ACC112 (cell line): Measurements from ENCODE around the gene PDE4B.
A peak's percentile ranks its signal among the peaks of the same experiment; 100 is the strongest.

Experiments used
- H2AFZ ChIP-seq: fragments of 200-600 bp; sonication (generic); one replicate; pipeline ENCODE4 v1.6.0; 2017; ENCODE audit warnings: antibody characterized with exemption, low read length; ENCODE audit not compliant: unreplicated experiment
- H3K27ac ChIP-seq: fragments of 200-600 bp; sonication (generic); 2 replicates; pipeline ENCODE4 v1.5.1; 2014; ENCODE audit warnings: low read depth, mild to moderate bottlenecking, antibody characterized with exemption, low read length, moderate library complexity
- H3K27me3 ChIP-seq: fragments of 200-600 bp; sonication (generic); 2 replicates; pipeline ENCODE4 v1.6.1; 2014; ENCODE audit warnings: mild to moderate bottlenecking, antibody characterized with exemption, low read length, moderate library complexity, mixed read lengths; ENCODE audit not compliant: insufficient read depth
- H3K36me3 ChIP-seq: fragments of 200-600 bp; sonication (generic); 2 replicates; pipeline ENCODE4 v1.6.1; 2016; ENCODE audit warnings: mild to moderate bottlenecking, antibody characterized with exemption, low read length, moderate library complexity, mixed read lengths; ENCODE audit not compliant: insufficient read depth
- H3K4me1 ChIP-seq: fragments of 200-600 bp; sonication (generic); one replicate; pipeline ENCODE4 v1.6.1; 2016; ENCODE audit warnings: low read length, mixed read lengths; ENCODE audit not compliant: insufficient read depth, unreplicated experiment, control insufficient read depth
- H3K4me3 ChIP-seq: fragments of 200-600 bp; sonication (generic); 2 replicates; pipeline ENCODE4 v1.5.1; 2014; ENCODE audit warnings: mild to moderate bottlenecking, low read depth, low read length
- H3K79me2 ChIP-seq: fragments of 200-600 bp; sonication (generic); one replicate; pipeline ENCODE4 v1.6.0; 2016; ENCODE audit warnings: low read length; ENCODE audit not compliant: control insufficient read depth, unreplicated experiment, insufficient read depth

PDE4B gene

DNA sequence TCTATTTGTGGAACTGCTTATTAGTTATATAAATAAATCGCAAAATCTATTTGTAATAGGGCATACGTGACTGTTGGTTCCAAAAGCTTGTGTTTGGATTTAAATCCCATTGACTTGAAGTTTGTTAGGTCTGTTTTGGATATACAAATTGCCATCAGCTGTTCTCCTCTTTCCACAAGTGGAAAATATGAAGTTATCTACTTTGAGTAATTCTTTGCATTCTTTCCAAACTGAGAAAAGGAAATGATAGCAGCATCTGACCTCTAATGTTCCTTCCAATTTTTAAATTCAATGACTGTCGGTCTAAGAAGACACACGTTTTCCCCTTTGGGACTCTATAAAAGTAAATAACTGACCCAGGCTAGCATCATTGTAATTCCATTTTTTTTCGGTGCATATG, 575.6 kb downstream of the PDE4B start:
- Histone ChIP-seq H3K4me3 (no peak overlapping the region), H3K79me2 (no peaks in the 10 kb centered on the region), H3K27me3 (no peaks in the 10 kb centered on the region), H3K36me3 (no peaks in the 10 kb centered on the region), H2AFZ (no peak overlapping the region), H3K4me1 (peaks cover 20% of the 10 kb centered on the region), H3K27ac (no peak overlapping the region)

DNA sequence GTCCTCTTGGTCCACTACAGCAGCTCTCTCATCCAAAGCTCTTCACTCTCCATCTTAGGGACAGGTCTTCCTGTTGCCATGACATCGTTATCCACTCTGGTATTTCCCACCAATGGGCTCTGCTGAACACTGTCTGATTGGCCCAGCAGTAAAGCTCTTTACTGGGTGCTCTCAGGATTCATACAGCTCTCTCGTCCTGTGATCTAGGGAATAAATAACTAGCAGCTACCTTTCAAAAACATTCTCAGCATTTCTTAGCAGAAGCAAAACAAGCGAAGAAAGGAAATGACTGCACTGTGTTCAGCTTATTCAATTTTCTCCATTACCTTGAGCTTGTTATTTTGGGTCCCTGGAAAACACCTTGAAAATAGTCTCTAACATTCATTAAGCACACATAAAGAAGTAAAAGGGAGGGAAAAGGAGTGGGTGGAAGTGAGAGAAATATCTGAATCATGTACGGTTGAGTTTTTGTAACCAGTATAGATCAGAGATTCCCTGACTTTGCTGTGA, 577.8 kb downstream of the PDE4B start:
- no peak overlapping the region for H3K4me3 ChIP-seq
- H3K36me3 ChIP-seq = no peaks in the 10 kb centered on the region
- peaks cover 37% of the 10 kb centered on the region for H3K4me1 ChIP-seq
- no peaks in the 10 kb centered on the region for H3K79me2 ChIP-seq
- H3K27me3 ChIP-seq = no peaks in the 10 kb centered on the region
- no peak overlapping the region for H2AFZ ChIP-seq
- no peak overlapping the region for H3K27ac ChIP-seq

DNA sequence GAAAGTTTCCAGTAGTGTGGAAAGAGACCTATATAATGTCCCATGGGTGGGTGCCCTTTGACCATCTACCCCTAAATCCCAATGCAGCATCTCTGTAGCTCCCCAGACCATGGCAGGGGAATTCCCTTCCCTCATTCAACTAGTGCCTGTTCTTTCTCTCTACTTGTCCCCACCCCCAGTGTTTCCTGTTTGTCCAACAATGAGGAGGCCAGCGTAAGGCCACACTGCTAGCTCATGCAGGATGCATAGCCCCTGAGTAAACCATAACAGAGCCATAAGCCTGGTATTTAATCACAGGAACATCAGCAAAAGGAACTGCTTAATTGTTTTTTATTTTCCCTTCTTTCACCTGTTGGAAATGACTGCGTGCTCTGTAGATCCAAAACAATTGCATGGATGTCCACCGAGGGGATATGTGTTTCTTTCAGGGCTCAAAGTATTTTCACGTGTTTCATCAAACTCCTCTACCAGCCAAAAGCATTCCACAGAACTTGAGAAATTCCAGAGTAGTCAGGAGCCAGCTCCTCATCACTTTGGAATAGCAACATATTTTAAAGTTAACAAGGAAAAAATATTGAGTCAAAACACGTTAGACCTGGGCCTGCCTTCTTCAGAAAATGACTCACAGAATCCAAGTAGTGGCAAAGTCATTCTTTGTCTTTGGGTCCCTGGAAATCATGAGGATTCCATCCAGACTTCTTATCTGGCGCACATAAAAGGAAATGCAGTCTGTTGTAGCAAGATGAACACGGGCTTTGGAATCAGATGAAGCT, 578.7 kb downstream of the PDE4B start:
- Histone ChIP-seq H3K79me2 (no peaks in the 10 kb centered on the region), H3K27me3 (no peaks in the 10 kb centered on the region), H3K4me1 (peaks cover 39% of the 10 kb centered on the region), H2AFZ (peak overlapping the region; percentile 78), H3K36me3 (no peaks in the 10 kb centered on the region), H3K27ac (peak overlapping the region; percentile 84), H3K4me3 (peak overlapping the region; percentile 35; the same call in 1 of the 2 replicates)

- Histone ChIP-seq H3K4me1 (peaks cover 39% of the 10 kb centered on the region), H3K4me3 (no peak overlapping the region), H3K36me3 (no peaks in the 10 kb centered on the region), H3K27me3 (no peaks in the 10 kb centered on the region), H2AFZ (no peak overlapping the region), H3K27ac (peak overlapping the region; percentile 84; the same call in 1 of the 2 replicates), H3K79me2 (no peaks in the 10 kb centered on the region)
These were observed 579.9 kb downstream of the PDE4B start for GRCh38 chr1:66372522-66373101.

DNA sequence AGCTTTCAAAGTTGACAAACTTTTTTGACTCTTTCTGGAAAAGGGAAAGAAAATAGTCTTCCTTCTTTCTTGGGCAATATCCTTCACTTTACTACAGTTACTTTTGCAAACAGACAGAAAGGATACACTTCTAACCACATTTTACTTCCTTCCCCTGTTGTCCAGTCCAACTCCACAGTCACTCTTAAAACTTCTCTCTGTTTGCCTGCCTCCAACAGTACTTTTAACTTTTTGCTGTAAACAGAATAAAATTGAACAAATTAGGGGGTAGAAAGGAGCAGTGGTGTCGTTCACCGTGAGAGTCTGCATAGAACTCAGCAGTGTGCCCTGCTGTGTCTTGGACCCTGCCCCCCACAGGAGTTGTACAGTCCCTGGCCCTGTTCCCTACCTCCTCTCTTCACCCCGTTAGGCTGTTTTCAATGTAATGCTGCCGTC, 580.5 kb downstream of the PDE4B start:
- no peaks in the 10 kb centered on the region for H3K27me3 ChIP-seq
- peaks cover 39% of the 10 kb centered on the region for H3K4me1 ChIP-seq
- H2AFZ ChIP-seq = no peak overlapping the region
- no peak overlapping the region for H3K4me3 ChIP-seq
- H3K36me3 ChIP-seq = no peaks in the 10 kb centered on the region
- H3K79me2 ChIP-seq = no peaks in the 10 kb centered on the region
- H3K27ac ChIP-seq = no peak overlapping the region

DNA sequence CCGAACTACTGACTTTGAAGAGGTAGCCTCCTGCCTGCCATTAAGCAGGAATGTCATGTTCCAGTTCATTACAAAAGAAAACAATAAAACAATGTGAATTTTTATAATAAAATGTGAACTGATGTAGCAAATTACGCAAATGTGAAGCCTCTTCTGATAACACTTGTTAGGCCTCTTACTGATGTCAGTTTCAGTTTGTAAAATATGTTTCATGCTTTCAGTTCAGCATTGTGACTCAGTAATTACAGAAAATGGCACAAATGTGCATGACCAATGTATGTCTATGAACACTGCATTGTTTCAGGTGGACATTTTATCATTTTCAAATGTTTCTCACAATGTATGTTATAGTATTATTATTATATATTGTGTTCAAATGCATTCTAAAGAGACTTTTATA, 581.5 kb downstream of the PDE4B start:
- Histone ChIP-seq H3K4me1 (peaks cover 39% of the 10 kb centered on the region), H2AFZ (no peak overlapping the region)

GRCh38 chr1:66374561-66375111, 581.9 kb downstream of the PDE4B start:
- Histone ChIP-seq H3K27me3 (no peaks in the 10 kb centered on the region), H3K4me3 (peak overlapping the region; percentile 24), H3K4me1 (peaks cover 39% of the 10 kb centered on the region), H2AFZ (no peak overlapping the region), H3K36me3 (no peaks in the 10 kb centered on the region), H3K27ac (peak overlapping the region; percentile 43), H3K79me2 (no peaks in the 10 kb centered on the region)

More for the DNA sequence above, 581.5 kb downstream of the PDE4B start:
- H3K4me3 ChIP-seq = no peak overlapping the region
- no peaks in the 10 kb centered on the region for H3K27me3 ChIP-seq
- peak overlapping the region; percentile 43 for H3K27ac ChIP-seq
- no peaks in the 10 kb centered on the region for H3K36me3 ChIP-seq
- H3K79me2 ChIP-seq = no peaks in the 10 kb centered on the region

GRCh38 chr1:66375125-66375524, 582.4 kb downstream of the PDE4B start:
- H3K36me3 ChIP-seq = no peaks in the 10 kb centered on the region
- H3K27ac ChIP-seq = 0 out of 2 replicates have a peak overlapping the region, but pooled peaks have one; percentile 3
- no peak overlapping the region for H2AFZ ChIP-seq
- no peaks in the 10 kb centered on the region for H3K27me3 ChIP-seq
- peaks cover 39% of the 10 kb centered on the region for H3K4me1 ChIP-seq
- no peak overlapping the region for H3K4me3 ChIP-seq
- H3K79me2 ChIP-seq = no peaks in the 10 kb centered on the region

GRCh38 chr1:66380452-66381212, 587.9 kb downstream of the PDE4B start:
- Histone ChIP-seq H3K4me1 (peaks cover 9% of the 10 kb centered on the region), H3K4me3 (0 out of 2 replicates have a peak overlapping the region, but pooled peaks have one; percentile 13), H2AFZ (peak overlapping the region; percentile 69), H3K27me3 (no peaks in the 10 kb centered on the region), H3K36me3 (no peaks in the 10 kb centered on the region), H3K79me2 (no peaks in the 10 kb centered on the region), H3K27ac (peak overlapping the region; percentile 8; the same call in 1 of the 2 replicates)

DNA sequence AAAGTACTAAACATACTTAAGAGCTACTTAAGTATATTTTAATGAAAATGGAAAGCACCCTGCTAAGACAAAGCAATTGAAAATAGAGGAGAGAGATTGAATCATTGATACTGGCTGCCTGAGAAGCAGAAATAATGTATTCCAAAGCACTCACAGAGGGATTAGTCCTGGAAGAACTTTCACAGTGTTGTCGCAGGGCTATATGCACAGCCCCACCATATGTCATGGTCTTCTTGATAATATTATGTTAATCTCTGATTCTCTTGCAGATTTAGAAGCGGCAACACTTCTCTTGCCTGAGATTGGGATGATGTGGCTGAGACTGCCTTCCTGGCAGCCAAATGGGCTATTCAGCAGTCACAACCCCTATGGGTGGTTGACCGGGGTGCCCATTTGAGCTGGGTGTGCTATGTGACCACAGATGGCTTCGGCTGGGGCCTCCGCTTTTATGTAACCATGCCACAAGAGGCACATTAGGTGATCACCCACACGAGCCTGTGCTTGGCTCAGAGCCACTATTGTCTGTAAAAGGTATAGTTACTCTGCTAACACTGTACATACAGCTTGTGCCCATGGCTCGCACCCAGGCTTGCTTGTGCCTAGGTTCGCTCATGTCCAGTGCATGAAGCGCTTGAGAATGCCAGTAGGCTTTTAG, 589.1 kb downstream of the PDE4B start:
- no peak overlapping the region for H3K27ac ChIP-seq
- H3K27me3 ChIP-seq = no peaks in the 10 kb centered on the region
- H3K4me3 ChIP-seq = no peak overlapping the region
- H3K4me1 ChIP-seq = peaks cover 9% of the 10 kb centered on the region
- H2AFZ ChIP-seq = no peak overlapping the region
- H3K79me2 ChIP-seq = no peaks in the 10 kb centered on the region
- no peaks in the 10 kb centered on the region for H3K36me3 ChIP-seq
